ENCODE measurements around the gene AGAP6. TPM values are rescaled to one million over a fixed set of nuclear protein-coding genes. Genes with fewer than 3 reads are reported as not detected.
"Not testable (repeated sequence)": the region's sequence is repeated elsewhere in the genome, so short reads cannot be mapped to it uniquely, and the experiment has no call there.

AGAP6 gene
- total RNA-seq: 12.0 TPM

GRCh38 chr10:49988376-49988775, at the start of gene AGAP6:
Gene AGAP6 (plus strand): TSS chr10:49988406. CDS start chr10:49988716, 310 bp downstream.
- DNase-seq (ENCODE audit: extremely low spot score in 2 of 2): not testable (repeated sequence)

GRCh38 chr10:49941447-49942338, 46.5 kb upstream of the AGAP6 start, which contains the start of the genes PARG and TIMM23B:
Gene PARG (minus strand): TSS chr10:49942027. CDS start chr10:49941725, 302 bp downstream.
Gene TIMM23B (plus strand): TSS chr10:49942053. CDS start chr10:49942195, 142 bp downstream.
- peak; percentile 54 to 83 for TF ChIP-seq POLR2AphosphoS5 (IDR thresholded peaks at IDR 0.05; ENCODE audit: insufficient read depth in 1 of 2, low read depth in 1 of 2)
- Histone ChIP-seq H3K4me1 (peaks cover 27% of the 10 kb centered on the region), H3K27ac (peak within 1 kb of the TSS; percentile 38), H3K4me3 (peak within 1 kb of the TSS; percentile 66 to 97)
- H3K27me3 ChIP-seq; intact Hi-C loops (cut with DNase I); DNase-seq (ENCODE audit: extremely low spot score in 2 of 2); H3K9me3 ChIP-seq; H3K36me3 ChIP-seq: not testable (repeated sequence)

More at GRCh38 chr10:49988376-49988775, at the start of gene AGAP6:
- intact Hi-C loops (cut with DNase I); H3K4me3 ChIP-seq; H3K36me3 ChIP-seq; H3K27me3 ChIP-seq; H3K4me1 ChIP-seq; H3K27ac ChIP-seq; H3K9me3 ChIP-seq: not testable (repeated sequence)

GRCh38 chr10:49942339-49942705, 45.9 kb upstream of the AGAP6 start:
- H3K9me3 ChIP-seq; H3K36me3 ChIP-seq; H3K27me3 ChIP-seq; DNase-seq (ENCODE audit: extremely low spot score in 2 of 2); intact Hi-C loops (cut with DNase I): not testable (repeated sequence)
- peak overlapping the region; percentile 66 to 97 for H3K4me3 ChIP-seq
- peak overlapping the region; percentile 38 for H3K27ac ChIP-seq
- peaks cover 27% of the 10 kb centered on the region for H3K4me1 ChIP-seq

GRCh38 chr10:49943607-49944006, 44.6 kb upstream of the AGAP6 start:
- intact Hi-C loops (cut with DNase I); H3K4me3 ChIP-seq; H3K36me3 ChIP-seq; H3K27me3 ChIP-seq; H3K27ac ChIP-seq; DNase-seq (ENCODE audit: extremely low spot score in 2 of 2); H3K9me3 ChIP-seq: not testable (repeated sequence)
- H3K4me1 ChIP-seq: peaks cover 27% of the 10 kb centered on the region

- H3K9me3 ChIP-seq; H3K36me3 ChIP-seq; H3K27ac ChIP-seq; H3K4me3 ChIP-seq; DNase-seq (ENCODE audit: extremely low spot score in 2 of 2); H3K27me3 ChIP-seq; intact Hi-C loops (cut with DNase I); H3K4me1 ChIP-seq: not testable (repeated sequence)
These were observed 40.1 kb upstream of the AGAP6 start for GRCh38 chr10:49948142-49948541.

GRCh38 chr10:49948737-49949136, 39.5 kb upstream of the AGAP6 start:
- H3K4me3 ChIP-seq; H3K4me1 ChIP-seq; intact Hi-C loops (cut with DNase I); DNase-seq (ENCODE audit: extremely low spot score in 2 of 2); H3K9me3 ChIP-seq; H3K36me3 ChIP-seq; H3K27ac ChIP-seq; H3K27me3 ChIP-seq: not testable (repeated sequence)

- H3K9me3 ChIP-seq; H3K36me3 ChIP-seq; H3K27me3 ChIP-seq; DNase-seq (ENCODE audit: extremely low spot score in 2 of 2); intact Hi-C loops (cut with DNase I); H3K27ac ChIP-seq; H3K4me3 ChIP-seq; H3K4me1 ChIP-seq: not testable (repeated sequence)
These were observed 36.2 kb upstream of the AGAP6 start for GRCh38 chr10:49952006-49952405.

GRCh38 chr10:49953122-49953521, 35.1 kb upstream of the AGAP6 start:
- H3K27ac ChIP-seq; H3K4me3 ChIP-seq; H3K27me3 ChIP-seq; H3K9me3 ChIP-seq; H3K4me1 ChIP-seq; H3K36me3 ChIP-seq; intact Hi-C loops (cut with DNase I); DNase-seq (ENCODE audit: extremely low spot score in 2 of 2): not testable (repeated sequence)

- H3K4me3 ChIP-seq; H3K27ac ChIP-seq; DNase-seq (ENCODE audit: extremely low spot score in 2 of 2); H3K4me1 ChIP-seq; H3K36me3 ChIP-seq; H3K27me3 ChIP-seq; H3K9me3 ChIP-seq; intact Hi-C loops (cut with DNase I): not testable (repeated sequence)
These were observed 17.8 kb upstream of the AGAP6 start for GRCh38 chr10:49970331-49970857.

- H3K36me3 ChIP-seq; H3K27ac ChIP-seq; intact Hi-C loops (cut with DNase I); H3K4me3 ChIP-seq; H3K4me1 ChIP-seq; H3K27me3 ChIP-seq; H3K9me3 ChIP-seq; DNase-seq (ENCODE audit: extremely low spot score in 2 of 2): not testable (repeated sequence)
These were observed 16.7 kb upstream of the AGAP6 start for GRCh38 chr10:49971466-49971865.

GRCh38 chr10:49972094-49972493, 16.1 kb upstream of the AGAP6 start:
- intact Hi-C loops (cut with DNase I); H3K4me1 ChIP-seq; H3K9me3 ChIP-seq; DNase-seq (ENCODE audit: extremely low spot score in 2 of 2); H3K27me3 ChIP-seq; H3K36me3 ChIP-seq; H3K4me3 ChIP-seq; H3K27ac ChIP-seq: not testable (repeated sequence)

GRCh38 chr10:49977756-49978155, 10.4 kb upstream of the AGAP6 start:
- H3K4me3 ChIP-seq; intact Hi-C loops (cut with DNase I); H3K36me3 ChIP-seq; H3K4me1 ChIP-seq; H3K9me3 ChIP-seq; H3K27me3 ChIP-seq; H3K27ac ChIP-seq; DNase-seq (ENCODE audit: extremely low spot score in 2 of 2): not testable (repeated sequence)

- H3K36me3 ChIP-seq; intact Hi-C loops (cut with DNase I); H3K9me3 ChIP-seq; H3K4me3 ChIP-seq; DNase-seq (ENCODE audit: extremely low spot score in 2 of 2); H3K4me1 ChIP-seq; H3K27me3 ChIP-seq; H3K27ac ChIP-seq: not testable (repeated sequence)
These were observed 999 bp upstream of the AGAP6 start for GRCh38 chr10:49987207-49987606.
